ENCODE data around the gene CCNDBP1.
"Not testable (repeated sequence)": the region's sequence is repeated elsewhere in the genome, so short reads cannot be mapped to it uniquely, and the experiment has no call there.

Gene CCNDBP1

GRCh38 chr15:43187544-43188155 lies 2.4 kb downstream of the CCNDBP1 start:
- in situ Hi-C loops (cut with HindIII; ENCODE audit: low pct_ligation_motif_present, low pct_unique_long_range_greater_than_20kb, low sequenced_read_pairs) = no loop called here
- DNase-seq = peak; percentile 64

- DNase-seq = no peak
- in situ Hi-C loops (cut with HindIII; ENCODE audit: low pct_ligation_motif_present, low pct_unique_long_range_greater_than_20kb, low sequenced_read_pairs) = no loop called here
These were observed 4.1 kb downstream of the CCNDBP1 start for GRCh38 chr15:43189296-43189695.

GRCh38 chr15:43190178-43190577 lies 5.0 kb downstream of the CCNDBP1 start:
- DNase-seq = no peak
- in situ Hi-C loops (cut with HindIII; ENCODE audit: low pct_ligation_motif_present, low pct_unique_long_range_greater_than_20kb, low sequenced_read_pairs) = no loop called here

GRCh38 chr15:43193710-43194109 lies 8.5 kb downstream of the CCNDBP1 start:
- in situ Hi-C loops (cut with HindIII; ENCODE audit: low pct_ligation_motif_present, low pct_unique_long_range_greater_than_20kb, low sequenced_read_pairs) = no loop called here
- no peak for DNase-seq

- in situ Hi-C loops (cut with HindIII; ENCODE audit: low pct_ligation_motif_present, low pct_unique_long_range_greater_than_20kb, low sequenced_read_pairs) = no loop called here
- DNase-seq = no peak
These were observed 9.6 kb downstream of the CCNDBP1 start for GRCh38 chr15:43194795-43195194.

GRCh38 chr15:43196760-43197548 lies 11.8 kb downstream of the CCNDBP1 start:
- in situ Hi-C loops (cut with HindIII; ENCODE audit: low pct_ligation_motif_present, low pct_unique_long_range_greater_than_20kb, low sequenced_read_pairs) = no loop called here
- no peak for DNase-seq

- in situ Hi-C loops (cut with HindIII; ENCODE audit: low pct_ligation_motif_present, low pct_unique_long_range_greater_than_20kb, low sequenced_read_pairs); DNase-seq: not testable (repeated sequence)
These were observed 12.6 kb downstream of the CCNDBP1 start for GRCh38 chr15:43197773-43198172.

- DNase-seq; in situ Hi-C loops (cut with HindIII; ENCODE audit: low pct_ligation_motif_present, low pct_unique_long_range_greater_than_20kb, low sequenced_read_pairs): not testable (repeated sequence)
These were observed 13.4 kb downstream of the CCNDBP1 start for GRCh38 chr15:43198556-43198955.

- in situ Hi-C loops (cut with HindIII; ENCODE audit: low pct_ligation_motif_present, low pct_unique_long_range_greater_than_20kb, low sequenced_read_pairs) = no loop called here
- no peak for DNase-seq
These were observed 13.8 kb downstream of the CCNDBP1 start for GRCh38 chr15:43198992-43199391.

- in situ Hi-C loops (cut with HindIII; ENCODE audit: low pct_ligation_motif_present, low pct_unique_long_range_greater_than_20kb, low sequenced_read_pairs) = no loop called here
These were observed 14.8 kb downstream of the CCNDBP1 start for GRCh38 chr15:43199945-43200488.

GRCh38 chr15:43204016-43204901 lies 19.1 kb downstream of the CCNDBP1 start:
- DNase-seq = peak; percentile 61
- in situ Hi-C loops (cut with HindIII; ENCODE audit: low pct_ligation_motif_present, low pct_unique_long_range_greater_than_20kb, low sequenced_read_pairs) = no loop called here

More at GRCh38 chr15:43199945-43200488, 14.8 kb downstream of the CCNDBP1 start:
- no peak for DNase-seq

GRCh38 chr15:43206054-43206453 lies 20.9 kb downstream of the CCNDBP1 start:
- in situ Hi-C loops (cut with HindIII; ENCODE audit: low pct_ligation_motif_present, low pct_unique_long_range_greater_than_20kb, low sequenced_read_pairs) = no loop called here

GRCh38 chr15:43207024-43207423 lies 21.8 kb downstream of the CCNDBP1 start:
- in situ Hi-C loops (cut with HindIII; ENCODE audit: low pct_ligation_motif_present, low pct_unique_long_range_greater_than_20kb, low sequenced_read_pairs) = no loop called here
- no peak for DNase-seq

More at GRCh38 chr15:43206054-43206453, 20.9 kb downstream of the CCNDBP1 start:
- no peak for DNase-seq

GRCh38 chr15:43208052-43209002 lies 23.1 kb downstream of the CCNDBP1 start:
- DNase-seq = no peak
- in situ Hi-C loops (cut with HindIII; ENCODE audit: low pct_ligation_motif_present, low pct_unique_long_range_greater_than_20kb, low sequenced_read_pairs) = no loop called here

- in situ Hi-C loops (cut with HindIII; ENCODE audit: low pct_ligation_motif_present, low pct_unique_long_range_greater_than_20kb, low sequenced_read_pairs) = no loop called here
- no peak for DNase-seq
These were observed 24.0 kb downstream of the CCNDBP1 start for GRCh38 chr15:43209059-43209824.

- no peak for DNase-seq
These were observed 25.1 kb downstream of the CCNDBP1 start for GRCh38 chr15:43210172-43210745.

GRCh38 chr15:43210807-43211206 lies 25.6 kb downstream of the CCNDBP1 start:
- in situ Hi-C loops (cut with HindIII; ENCODE audit: low pct_ligation_motif_present, low pct_unique_long_range_greater_than_20kb, low sequenced_read_pairs) = no loop called here
- no peak for DNase-seq

More at GRCh38 chr15:43210172-43210745, 25.1 kb downstream of the CCNDBP1 start:
- in situ Hi-C loops (cut with HindIII; ENCODE audit: low pct_ligation_motif_present, low pct_unique_long_range_greater_than_20kb, low sequenced_read_pairs) = no loop called here

Data from ACHN (cell line).